Middle frontal gyrus (tissue), 1 donor: Measurements from ENCODE around the gene LDLR.
"Not testable (repeated sequence)": the region's sequence is repeated elsewhere in the genome, so short reads cannot be mapped to it uniquely, and the experiment has no call there.

Source experiments
- DNase-seq: peaks from one replicate; pipeline ENCODE4 v3.0.0-alpha.2; 2015; ENCODE audit warnings: low spot score; ENCODE audit errors: extremely low spot score

LDLR gene

GRCh38 chr19:11172576-11172975 lies 83.3 kb downstream of the LDLR start:
- no peak for DNase-seq

GRCh38 chr19:11173516-11174155 lies 84.4 kb downstream of the LDLR start:
- no peak for DNase-seq

- DNase-seq = no peak
These were observed 85.1 kb downstream of the LDLR start for GRCh38 chr19:11174336-11174735.

- DNase-seq = no peak
These were observed 86.7 kb downstream of the LDLR start for GRCh38 chr19:11175920-11176319.

- no peak for DNase-seq
These were observed 87.4 kb downstream of the LDLR start for GRCh38 chr19:11176466-11177193.

GRCh38 chr19:11177592-11177991 lies 88.3 kb downstream of the LDLR start:
- no peak for DNase-seq

- DNase-seq = not testable (repeated sequence)
These were observed 89.8 kb downstream of the LDLR start for GRCh38 chr19:11179145-11179465.

GRCh38 chr19:11179716-11180297 lies 90.5 kb downstream of the LDLR start:
- DNase-seq = no peak

- no peak for DNase-seq
These were observed 91.1 kb downstream of the LDLR start for GRCh38 chr19:11180346-11180745.

GRCh38 chr19:11180975-11181374 lies 91.7 kb downstream of the LDLR start:
- not testable (repeated sequence) for DNase-seq

- no peak for DNase-seq
These were observed 92.2 kb downstream of the LDLR start for GRCh38 chr19:11181488-11181887.
